Measurements from ENCODE around the gene PYGO1.

DNA sequence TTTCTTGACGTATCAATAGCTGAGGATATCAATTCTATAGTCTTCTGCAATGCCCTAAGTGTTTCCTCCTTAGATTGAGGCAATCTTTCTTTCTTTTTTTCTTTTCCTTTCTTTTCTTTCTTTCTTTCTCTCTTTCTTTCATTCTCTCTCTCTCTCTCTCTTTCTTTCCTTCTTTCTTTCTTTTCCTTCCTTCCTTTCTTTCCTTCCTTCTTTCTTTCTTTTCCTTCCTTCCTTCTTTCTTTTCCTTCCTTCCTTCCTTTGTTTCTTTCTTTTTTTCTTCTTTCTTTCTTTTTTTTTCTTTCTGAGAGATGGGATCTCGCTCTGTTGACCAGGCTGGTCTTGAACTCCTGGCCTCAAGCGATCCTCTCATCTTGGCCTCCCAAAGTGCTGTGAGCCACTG lies 70.1 kb downstream of the PYGO1 start:
- TF ChIP-seq RAD21 (IDR thresholded peaks at IDR 0.05) = no peak
- no peak for TF ChIP-seq CTCF (IDR thresholded peaks at IDR 0.05; ENCODE audit: low read depth, low read length, missing input control)
- no peak for TF ChIP-seq JUND (IDR thresholded peaks at IDR 0.05)
- no peak for TF ChIP-seq EGR1 (IDR thresholded peaks at IDR 0.05; ENCODE audit: low read depth in 2 of 2)
- TF ChIP-seq ATF3 (IDR thresholded peaks at IDR 0.05) = no peak
- no peak for TF ChIP-seq YY1 (IDR thresholded peaks at IDR 0.05)
- no peak for TF ChIP-seq RXRA (IDR thresholded peaks at IDR 0.05)
- no peak for TF ChIP-seq FOXA2 (IDR thresholded peaks at IDR 0.05)
- TF ChIP-seq, protein P1, sequence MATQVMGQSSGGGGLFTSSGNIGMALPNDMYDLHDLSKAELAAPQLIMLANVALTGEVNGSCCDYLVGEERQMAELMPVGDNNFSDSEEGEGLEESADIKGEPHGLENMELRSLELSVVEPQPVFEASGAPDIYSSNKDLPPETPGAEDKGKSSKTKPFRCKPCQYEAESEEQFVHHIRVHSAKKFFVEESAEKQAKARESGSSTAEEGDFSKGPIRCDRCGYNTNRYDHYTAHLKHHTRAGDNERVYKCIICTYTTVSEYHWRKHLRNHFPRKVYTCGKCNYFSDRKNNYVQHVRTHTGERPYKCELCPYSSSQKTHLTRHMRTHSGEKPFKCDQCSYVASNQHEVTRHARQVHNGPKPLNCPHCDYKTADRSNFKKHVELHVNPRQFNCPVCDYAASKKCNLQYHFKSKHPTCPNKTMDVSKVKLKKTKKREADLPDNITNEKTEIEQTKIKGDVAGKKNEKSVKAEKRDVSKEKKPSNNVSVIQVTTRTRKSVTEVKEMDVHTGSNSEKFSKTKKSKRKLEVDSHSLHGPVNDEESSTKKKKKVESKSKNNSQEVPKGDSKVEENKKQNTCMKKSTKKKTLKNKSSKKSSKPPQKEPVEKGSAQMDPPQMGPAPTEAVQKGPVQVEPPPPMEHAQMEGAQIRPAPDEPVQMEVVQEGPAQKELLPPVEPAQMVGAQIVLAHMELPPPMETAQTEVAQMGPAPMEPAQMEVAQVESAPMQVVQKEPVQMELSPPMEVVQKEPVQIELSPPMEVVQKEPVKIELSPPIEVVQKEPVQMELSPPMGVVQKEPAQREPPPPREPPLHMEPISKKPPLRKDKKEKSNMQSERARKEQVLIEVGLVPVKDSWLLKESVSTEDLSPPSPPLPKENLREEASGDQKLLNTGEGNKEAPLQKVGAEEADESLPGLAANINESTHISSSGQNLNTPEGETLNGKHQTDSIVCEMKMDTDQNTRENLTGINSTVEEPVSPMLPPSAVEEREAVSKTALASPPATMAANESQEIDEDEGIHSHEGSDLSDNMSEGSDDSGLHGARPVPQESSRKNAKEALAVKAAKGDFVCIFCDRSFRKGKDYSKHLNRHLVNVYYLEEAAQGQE (IDR thresholded peaks at IDR 0.05) = no peak
- TF ChIP-seq TAF1 (conservative IDR thresholded peaks at IDR 0.05) = no peak
- TF ChIP-seq FOXA1 (IDR thresholded peaks at IDR 0.05) = no peak
- TF ChIP-seq GABPA (IDR thresholded peaks at IDR 0.05 in 1 of 2, conservative IDR thresholded peaks at IDR 0.05 in 1 of 2) = no peak
- no peak for TF ChIP-seq HNF4G (IDR thresholded peaks at IDR 0.05)
